ENCODE results near the gene INF2.
A peak's percentile ranks its signal among the peaks of the same experiment; 100 is the strongest.

Gene INF2

GRCh38 chr14:104676694-104677511 is 12.5 kb upstream of the INF2 start:
- DNase-seq (ENCODE audit: low read depth in 2 of 2) = peak in 1 of 2 donors; percentile 56

- DNase-seq (ENCODE audit: low read depth in 2 of 2) = peak; percentile 70 to 77
Observed at GRCh38 chr14:104677512-104678332, 11.7 kb upstream of the INF2 start.

GRCh38 chr14:104678346-104678745 is 11.1 kb upstream of the INF2 start:
- no peak for DNase-seq (ENCODE audit: low read depth in 2 of 2)

GRCh38 chr14:104678901-104679705 is 10.3 kb upstream of the INF2 start:
- no peak for DNase-seq (ENCODE audit: low read depth in 2 of 2)

GRCh38 chr14:104680056-104680805 is 9.2 kb upstream of the INF2 start:
- DNase-seq (ENCODE audit: low read depth in 2 of 2) = no peak

- DNase-seq (ENCODE audit: low read depth in 2 of 2) = no peak
Observed at GRCh38 chr14:104680806-104681688, 8.4 kb upstream of the INF2 start.

GRCh38 chr14:104681689-104682074 is 7.7 kb upstream of the INF2 start:
- no peak for DNase-seq (ENCODE audit: low read depth in 2 of 2)

GRCh38 chr14:104682107-104682593 is 7.3 kb upstream of the INF2 start:
- no peak for DNase-seq (ENCODE audit: low read depth in 2 of 2)

- DNase-seq (ENCODE audit: low read depth in 2 of 2) = no peak
Observed at GRCh38 chr14:104683653-104684448, 5.6 kb upstream of the INF2 start.

GRCh38 chr14:104684449-104684821 is 5.0 kb upstream of the INF2 start:
- no peak for DNase-seq (ENCODE audit: low read depth in 2 of 2)

GRCh38 chr14:104685216-104685997 is 4.0 kb upstream of the INF2 start:
- no peak for DNase-seq (ENCODE audit: low read depth in 2 of 2)

- no peak for DNase-seq (ENCODE audit: low read depth in 2 of 2)
Observed at GRCh38 chr14:104685998-104686610, 3.3 kb upstream of the INF2 start.

GRCh38 chr14:104686624-104687517 is 2.5 kb upstream of the INF2 start:
- no peak for DNase-seq (ENCODE audit: low read depth in 2 of 2)

- no peak for DNase-seq (ENCODE audit: low read depth in 2 of 2)
Observed at GRCh38 chr14:104687601-104688504, 1.6 kb upstream of the INF2 start.

GRCh38 chr14:104688505-104689108 is 811 bp upstream of the INF2 start:
- DNase-seq (ENCODE audit: low read depth in 2 of 2) = no peak

Data from stimulated activated CD4-positive, alpha-beta T cell treated with anti-CD3 and anti-CD28 coated beads, Interleukin-1b, Interleukin-23, amount 100 ng/mL, for 4 hours (primary cell).